NCI-H1048 (cell line): Measurements from ENCODE around the gene ELF4.
A peak's percentile ranks its signal among the peaks of the same experiment; 100 is the strongest.
"Not testable (repeated sequence)": the region's sequence is repeated elsewhere in the genome, so short reads cannot be mapped to it uniquely, and the experiment has no call there.

ENCODE experiments used
- DNase-seq: peaks from one replicate; lab custom pipeline; 2025; lab: John Stamatoyannopoulos, UW

ELF4 gene

GRCh38 chrX:130110379-130111219, at the start of gene ELF4:
ELF4 (minus strand) TSS chrX:130110497; CDS start chrX:130081330, 29,167 bp downstream.
- peak; percentile 28 for DNase-seq

GRCh38 chrX:130159776-130160175, 49.5 kb upstream of the ELF4 start:
- no peak for DNase-seq

GRCh38 chrX:130158311-130158710, 48.0 kb upstream of the ELF4 start:
- DNase-seq = no peak

- DNase-seq = no peak
These were observed 45.3 kb upstream of the ELF4 start for GRCh38 chrX:130155564-130155963.

GRCh38 chrX:130147631-130148030, 37.3 kb upstream of the ELF4 start:
- DNase-seq = no peak

GRCh38 chrX:130145123-130145522, 34.8 kb upstream of the ELF4 start:
- DNase-seq = no peak

- DNase-seq = no peak
These were observed 34.2 kb upstream of the ELF4 start for GRCh38 chrX:130144509-130144908.

- DNase-seq = no peak
These were observed 29.3 kb upstream of the ELF4 start for GRCh38 chrX:130139474-130140201.

- no peak for DNase-seq
These were observed 26.7 kb upstream of the ELF4 start for GRCh38 chrX:130136961-130137360.

- no peak for DNase-seq
These were observed 26.2 kb upstream of the ELF4 start for GRCh38 chrX:130136496-130136895.

GRCh38 chrX:130130990-130131389, 20.7 kb upstream of the ELF4 start:
- no peak for DNase-seq

- DNase-seq = no peak
These were observed 15.0 kb upstream of the ELF4 start for GRCh38 chrX:130125091-130125874.

- DNase-seq = no peak
These were observed 14.3 kb upstream of the ELF4 start for GRCh38 chrX:130124577-130124976.

GRCh38 chrX:130121505-130121800, 11.2 kb upstream of the ELF4 start:
- DNase-seq = no peak

GRCh38 chrX:130120746-130121504, 10.6 kb upstream of the ELF4 start:
- no peak for DNase-seq

- no peak for DNase-seq
These were observed 10.0 kb upstream of the ELF4 start for GRCh38 chrX:130120321-130120731.

GRCh38 chrX:130119312-130119898, 9.1 kb upstream of the ELF4 start:
- no peak for DNase-seq

GRCh38 chrX:130118441-130119311, 8.4 kb upstream of the ELF4 start:
- no peak for DNase-seq

- no peak for DNase-seq
These were observed 6.9 kb upstream of the ELF4 start for GRCh38 chrX:130117166-130117565.

GRCh38 chrX:130115119-130115885, 5.0 kb upstream of the ELF4 start:
- DNase-seq = not testable (repeated sequence)
